ENCODE results near the gene TFPI.

Gene TFPI

GRCh38 chr2:187446711-187447110 is 107.5 kb downstream of the TFPI start:
- no peak for TF ChIP-seq NFIC (IDR thresholded peaks at IDR 0.05)
- no peak for TF ChIP-seq REST (IDR thresholded peaks at IDR 0.05; ENCODE audit: low read depth)
- no peak for TF ChIP-seq EP300 (IDR thresholded peaks at IDR 0.05; ENCODE audit: borderline replicate concordance)
- no peak for TF ChIP-seq TCF12 (IDR thresholded peaks at IDR 0.05; ENCODE audit: low read depth)
- no peak for TF ChIP-seq ZBTB7A (IDR thresholded peaks at IDR 0.05; ENCODE audit: low read depth)
- TF ChIP-seq CEBPB (IDR thresholded peaks at IDR 0.05), result no peak
- TF ChIP-seq TEAD4 (IDR thresholded peaks at IDR 0.05), result no peak
- TF ChIP-seq YY1 (IDR thresholded peaks at IDR 0.05; ENCODE audit: low read depth), result no peak
- TF ChIP-seq EGR1 (IDR thresholded peaks at IDR 0.05), result no peak

GRCh38 chr2:187445051-187445450 is 109.2 kb downstream of the TFPI start:
- no peak for TF ChIP-seq TEAD4 (IDR thresholded peaks at IDR 0.05)
- TF ChIP-seq TAF1 (IDR thresholded peaks at IDR 0.05; ENCODE audit: low read depth), result no peak
- no peak for TF ChIP-seq FOXM1 (IDR thresholded peaks at IDR 0.05; ENCODE audit: borderline replicate concordance, low read depth)
- TF ChIP-seq EP300 (IDR thresholded peaks at IDR 0.05; ENCODE audit: borderline replicate concordance), result no peak
- TF ChIP-seq MAX (IDR thresholded peaks at IDR 0.05), result no peak
- no peak for TF ChIP-seq ZBTB7A (IDR thresholded peaks at IDR 0.05; ENCODE audit: low read depth)
- no peak for TF ChIP-seq RAD21 (IDR thresholded peaks at IDR 0.05; ENCODE audit: low read depth)
- no peak for TF ChIP-seq USF1 (IDR thresholded peaks at IDR 0.05)
- TF ChIP-seq NFIC (IDR thresholded peaks at IDR 0.05), result no peak
- TF ChIP-seq EGR1 (IDR thresholded peaks at IDR 0.05), result no peak

GRCh38 chr2:187442778-187443177 is 111.5 kb downstream of the TFPI start:
- TF ChIP-seq YY1 (IDR thresholded peaks at IDR 0.05; ENCODE audit: low read depth), result no peak
- no peak for TF ChIP-seq RAD21 (IDR thresholded peaks at IDR 0.05; ENCODE audit: low read depth)
- no peak for TF ChIP-seq REST (IDR thresholded peaks at IDR 0.05; ENCODE audit: low read depth)
- no peak for TF ChIP-seq MAX (IDR thresholded peaks at IDR 0.05)
- no peak for TF ChIP-seq TAF1 (IDR thresholded peaks at IDR 0.05; ENCODE audit: low read depth)
- no peak for TF ChIP-seq CREB1 (IDR thresholded peaks at IDR 0.05; ENCODE audit: low read depth)
- TF ChIP-seq EP300 (IDR thresholded peaks at IDR 0.05; ENCODE audit: borderline replicate concordance), result no peak
- no peak for TF ChIP-seq TCF12 (IDR thresholded peaks at IDR 0.05; ENCODE audit: low read depth)
- TF ChIP-seq NFIC (IDR thresholded peaks at IDR 0.05), result no peak
- TF ChIP-seq EGR1 (IDR thresholded peaks at IDR 0.05), result no peak
- no peak for TF ChIP-seq CEBPB (IDR thresholded peaks at IDR 0.05)

GRCh38 chr2:187442378-187442777 is 111.9 kb downstream of the TFPI start:
- TF ChIP-seq REST (IDR thresholded peaks at IDR 0.05; ENCODE audit: low read depth), result no peak
- no peak for TF ChIP-seq EP300 (IDR thresholded peaks at IDR 0.05; ENCODE audit: borderline replicate concordance)
- no peak for TF ChIP-seq CEBPB (IDR thresholded peaks at IDR 0.05)
- no peak for TF ChIP-seq NFIC (IDR thresholded peaks at IDR 0.05)
- TF ChIP-seq YY1 (IDR thresholded peaks at IDR 0.05; ENCODE audit: low read depth), result no peak

GRCh38 chr2:187440101-187440675 is 114.0 kb downstream of the TFPI start:
- TF ChIP-seq TEAD4 (IDR thresholded peaks at IDR 0.05) (no peak), YY1 (IDR thresholded peaks at IDR 0.05; ENCODE audit: low read depth) (no peak), FOXM1 (IDR thresholded peaks at IDR 0.05; ENCODE audit: borderline replicate concordance, low read depth) (no peak), EGR1 (IDR thresholded peaks at IDR 0.05) (no peak), TAF1 (IDR thresholded peaks at IDR 0.05; ENCODE audit: low read depth) (no peak), RAD21 (IDR thresholded peaks at IDR 0.05; ENCODE audit: low read depth) (no peak), USF1 (IDR thresholded peaks at IDR 0.05) (no peak), REST (IDR thresholded peaks at IDR 0.05; ENCODE audit: low read depth) (no peak), MAX (IDR thresholded peaks at IDR 0.05) (no peak), CREB1 (IDR thresholded peaks at IDR 0.05; ENCODE audit: low read depth) (no peak), CEBPB (IDR thresholded peaks at IDR 0.05) (no peak), ZBTB7A (IDR thresholded peaks at IDR 0.05; ENCODE audit: low read depth) (no peak), NFIC (IDR thresholded peaks at IDR 0.05) (no peak), EP300 (IDR thresholded peaks at IDR 0.05; ENCODE audit: borderline replicate concordance) (no peak)
